ENCODE measurements around the gene APOL6.

APOL6 gene

DNA sequence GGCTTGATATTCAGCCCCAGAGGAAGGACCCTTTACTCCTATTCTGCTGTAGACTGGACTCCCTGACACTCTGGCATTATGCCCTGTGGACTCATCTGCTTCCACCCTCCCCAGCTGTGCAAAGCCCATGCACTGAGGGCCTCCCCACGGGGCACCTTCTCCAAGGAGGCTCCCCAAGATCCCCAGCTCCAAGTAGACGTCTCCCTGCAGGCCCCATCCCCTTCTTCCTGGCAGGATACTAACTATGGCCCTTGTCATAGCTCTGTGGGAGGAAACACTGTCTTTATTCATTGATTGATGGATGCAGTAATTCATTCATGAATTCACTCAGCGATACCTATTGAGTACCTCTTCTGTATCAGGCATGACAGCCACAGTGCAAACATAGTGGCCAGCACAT, 15.3 kb upstream of the APOL6 start:
- no peak for DNase-seq (ENCODE audit: low spot score)
- TF ChIP-seq, protein P1, sequence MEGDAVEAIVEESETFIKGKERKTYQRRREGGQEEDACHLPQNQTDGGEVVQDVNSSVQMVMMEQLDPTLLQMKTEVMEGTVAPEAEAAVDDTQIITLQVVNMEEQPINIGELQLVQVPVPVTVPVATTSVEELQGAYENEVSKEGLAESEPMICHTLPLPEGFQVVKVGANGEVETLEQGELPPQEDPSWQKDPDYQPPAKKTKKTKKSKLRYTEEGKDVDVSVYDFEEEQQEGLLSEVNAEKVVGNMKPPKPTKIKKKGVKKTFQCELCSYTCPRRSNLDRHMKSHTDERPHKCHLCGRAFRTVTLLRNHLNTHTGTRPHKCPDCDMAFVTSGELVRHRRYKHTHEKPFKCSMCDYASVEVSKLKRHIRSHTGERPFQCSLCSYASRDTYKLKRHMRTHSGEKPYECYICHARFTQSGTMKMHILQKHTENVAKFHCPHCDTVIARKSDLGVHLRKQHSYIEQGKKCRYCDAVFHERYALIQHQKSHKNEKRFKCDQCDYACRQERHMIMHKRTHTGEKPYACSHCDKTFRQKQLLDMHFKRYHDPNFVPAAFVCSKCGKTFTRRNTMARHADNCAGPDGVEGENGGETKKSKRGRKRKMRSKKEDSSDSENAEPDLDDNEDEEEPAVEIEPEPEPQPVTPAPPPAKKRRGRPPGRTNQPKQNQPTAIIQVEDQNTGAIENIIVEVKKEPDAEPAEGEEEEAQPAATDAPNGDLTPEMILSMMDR (IDR thresholded peaks at IDR 0.05; ENCODE audit: extremely low read depth, missing control alignments) = no peak

DNA sequence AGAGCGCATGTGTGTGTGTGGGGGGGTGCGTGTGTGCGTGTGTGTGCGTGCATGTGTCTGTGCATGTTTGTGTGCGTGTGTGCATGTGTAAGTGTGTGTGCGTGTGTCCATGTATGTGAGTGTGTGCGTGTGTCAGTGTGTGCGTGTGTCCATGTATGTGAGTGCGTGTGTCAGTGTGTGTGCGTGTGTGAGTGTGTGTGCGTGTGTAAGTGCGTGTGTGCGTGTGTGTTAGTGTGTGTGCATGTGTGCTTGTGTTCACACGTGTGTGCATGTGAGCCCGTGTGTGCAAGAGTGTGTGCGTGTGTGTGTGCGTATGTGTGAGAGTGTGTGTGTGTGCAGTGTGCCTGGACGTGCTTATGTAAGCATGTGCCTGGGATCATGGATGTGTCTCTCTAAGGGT, 14.7 kb upstream of the APOL6 start:
- TF ChIP-seq, protein P1 (IDR thresholded peaks at IDR 0.05; ENCODE audit: extremely low read depth, missing control alignments) = no peak
- no peak for DNase-seq (ENCODE audit: low spot score)

DNA sequence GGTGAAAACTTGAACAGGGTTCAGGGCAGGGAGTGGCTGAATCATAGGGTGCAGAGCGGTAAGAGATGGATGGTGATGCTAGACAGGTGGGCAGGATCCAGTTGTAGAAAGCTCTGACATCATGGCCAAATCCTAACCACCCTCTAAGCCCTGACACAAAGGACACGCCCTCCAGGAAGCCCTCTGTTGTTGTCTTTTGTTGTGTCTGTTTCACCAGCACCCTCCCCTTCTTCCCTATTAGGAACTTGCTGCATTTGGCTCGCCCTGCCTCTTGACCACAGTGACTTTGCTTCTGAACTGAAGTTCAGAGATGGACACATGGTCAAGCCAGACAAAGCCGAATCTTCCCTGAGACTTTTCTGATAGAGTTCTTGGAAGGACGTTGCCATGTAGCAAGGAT, 14.2 kb upstream of the APOL6 start:
- no peak for DNase-seq (ENCODE audit: low spot score)
- TF ChIP-seq, protein P1 (IDR thresholded peaks at IDR 0.05; ENCODE audit: extremely low read depth, missing control alignments) = no peak

DNA sequence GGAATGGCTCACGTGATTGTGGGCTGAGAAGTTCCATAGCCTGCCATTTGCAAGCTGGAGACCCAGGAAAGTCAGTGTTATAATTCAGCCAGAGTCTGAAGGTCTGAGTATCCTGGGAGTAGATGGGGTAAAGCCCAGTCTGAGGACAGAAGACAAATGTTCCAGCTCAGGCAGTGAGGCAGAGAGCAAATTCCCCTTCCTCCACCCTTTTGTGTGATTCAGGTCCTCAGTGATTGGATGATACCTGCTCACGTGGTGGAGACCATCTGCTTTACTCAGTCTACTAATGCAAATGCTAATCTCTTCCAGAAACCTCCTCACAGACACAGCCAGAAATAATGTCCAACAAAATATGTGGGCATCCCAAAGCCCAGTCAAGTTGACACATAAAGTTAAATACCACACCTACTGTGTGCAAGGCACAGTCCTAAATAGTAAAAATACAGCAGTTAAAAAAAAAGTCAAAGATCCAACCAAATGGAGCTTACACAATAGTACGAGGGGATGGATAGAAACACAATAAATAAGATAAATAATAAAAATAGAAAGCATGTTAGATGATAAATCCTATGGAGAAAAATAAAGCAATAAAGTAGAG, 13.2 kb upstream of the APOL6 start:
- DNase-seq (ENCODE audit: low spot score) = no peak
- TF ChIP-seq, protein P1 (IDR thresholded peaks at IDR 0.05; ENCODE audit: extremely low read depth, missing control alignments) = no peak

DNA sequence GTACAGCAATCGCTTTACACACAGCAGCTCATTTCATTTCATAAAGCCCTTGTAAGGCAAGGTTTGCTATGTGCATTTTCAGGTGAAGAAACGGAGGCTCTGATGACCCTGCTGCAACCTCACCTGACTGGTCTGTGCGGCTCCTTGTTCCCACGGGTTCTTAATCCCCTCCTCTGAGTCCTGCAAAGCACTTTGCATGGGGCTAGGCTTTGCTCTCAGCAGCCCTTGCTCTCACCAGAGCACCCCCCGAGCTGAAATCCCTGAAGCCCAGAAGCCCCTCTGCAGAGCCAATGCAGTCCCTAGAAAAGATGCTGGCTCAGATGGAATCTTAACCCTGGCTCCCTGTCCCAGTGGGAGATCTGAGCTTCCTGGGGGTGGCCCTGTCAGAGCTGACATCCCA, 11.0 kb upstream of the APOL6 start:
- DNase-seq (ENCODE audit: low spot score) = no peak
- TF ChIP-seq, protein P1 (IDR thresholded peaks at IDR 0.05; ENCODE audit: extremely low read depth, missing control alignments) = no peak

DNA sequence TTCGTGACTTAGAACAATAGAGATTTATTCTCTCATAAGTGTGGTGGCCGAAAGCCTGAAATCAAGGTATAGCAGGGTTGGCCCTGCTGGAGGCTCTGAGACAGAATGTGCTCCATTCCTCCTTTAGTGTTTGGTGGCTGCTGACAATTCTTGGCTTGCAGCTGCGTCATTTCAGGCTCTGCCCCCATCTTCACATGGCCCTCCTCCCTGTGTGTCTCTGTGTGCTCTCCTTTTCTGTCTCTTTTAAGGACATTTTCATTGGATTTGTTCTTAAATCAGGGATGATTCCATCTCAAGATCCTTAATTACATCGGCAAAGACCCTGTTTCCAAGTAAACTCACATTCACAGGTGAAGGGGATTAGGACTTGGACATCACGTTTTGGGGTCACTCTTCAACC, 10.2 kb upstream of the APOL6 start:
- TF ChIP-seq, protein P1 (IDR thresholded peaks at IDR 0.05; ENCODE audit: extremely low read depth, missing control alignments) = no peak
- no peak for DNase-seq (ENCODE audit: low spot score)

DNA sequence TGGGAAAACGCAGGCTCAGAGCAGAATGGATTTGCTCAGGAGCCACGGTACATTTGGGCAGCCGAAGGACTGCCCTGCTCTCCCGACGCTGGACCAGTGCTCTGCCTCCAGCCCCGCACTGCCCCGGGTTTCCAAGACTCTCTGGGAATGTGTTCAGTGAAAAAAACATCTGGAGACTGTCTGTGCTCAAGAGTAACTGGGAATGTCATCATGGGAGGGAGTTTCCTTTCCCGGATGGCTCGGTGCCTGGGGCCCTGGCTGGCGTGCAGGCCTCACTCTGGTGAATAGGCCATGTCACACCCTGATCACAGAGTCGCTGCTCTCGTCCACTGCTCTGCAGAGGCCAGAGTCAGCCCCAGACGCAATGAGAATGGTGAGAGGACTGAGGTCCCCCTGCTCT, 9.8 kb upstream of the APOL6 start:
- no peak for DNase-seq (ENCODE audit: low spot score)
- TF ChIP-seq, protein P1 (IDR thresholded peaks at IDR 0.05; ENCODE audit: extremely low read depth, missing control alignments) = no peak
